ENCODE data around the gene NCBP2. TPM values are rescaled to one million over a fixed set of nuclear protein-coding genes. Genes with fewer than 3 reads are reported as not detected.

The NCBP2 gene
- total and polyA plus RNA-seq, 7 donors: 33.1 to 78.5 (median 51.2) TPM

DNA sequence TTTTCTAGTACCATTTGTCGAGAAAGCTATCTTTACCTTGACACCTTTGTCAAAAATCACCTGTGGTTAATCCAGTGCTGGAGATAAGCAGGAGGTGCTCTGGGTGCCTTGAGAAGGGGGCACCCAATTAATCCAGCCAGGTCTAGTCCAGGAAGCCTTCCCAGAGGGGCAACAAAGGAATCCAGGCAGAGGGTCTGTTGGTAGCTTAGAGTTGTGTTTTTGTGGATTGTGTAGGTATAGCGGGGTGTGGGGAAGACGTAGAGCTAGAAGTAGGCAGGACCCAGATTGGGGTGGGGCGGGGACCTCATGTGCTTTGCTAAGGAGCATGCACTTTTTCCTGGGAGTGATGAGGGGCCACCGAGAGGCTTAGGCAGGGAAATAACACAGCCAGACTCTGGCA, 32.3 kb upstream of the NCBP2 start:
- intact Hi-C loops (cut with DNase I): loop anchor here in 1 of 2 donors (1.0 kb wide), 1 partner anchor 55 kb away; the partner anchor contains the start of gene MELTF
- no peak overlapping the region for H3K27ac ChIP-seq
- H3K4me1 ChIP-seq: no peaks in the 10 kb centered on the region
- H3K36me3 ChIP-seq (ENCODE audit: insufficient read depth in 1 of 2, low read depth in 1 of 2): no peaks in the 10 kb centered on the region
- no peak overlapping the region for H3K4me3 ChIP-seq
- TF ChIP-seq, protein P1, sequence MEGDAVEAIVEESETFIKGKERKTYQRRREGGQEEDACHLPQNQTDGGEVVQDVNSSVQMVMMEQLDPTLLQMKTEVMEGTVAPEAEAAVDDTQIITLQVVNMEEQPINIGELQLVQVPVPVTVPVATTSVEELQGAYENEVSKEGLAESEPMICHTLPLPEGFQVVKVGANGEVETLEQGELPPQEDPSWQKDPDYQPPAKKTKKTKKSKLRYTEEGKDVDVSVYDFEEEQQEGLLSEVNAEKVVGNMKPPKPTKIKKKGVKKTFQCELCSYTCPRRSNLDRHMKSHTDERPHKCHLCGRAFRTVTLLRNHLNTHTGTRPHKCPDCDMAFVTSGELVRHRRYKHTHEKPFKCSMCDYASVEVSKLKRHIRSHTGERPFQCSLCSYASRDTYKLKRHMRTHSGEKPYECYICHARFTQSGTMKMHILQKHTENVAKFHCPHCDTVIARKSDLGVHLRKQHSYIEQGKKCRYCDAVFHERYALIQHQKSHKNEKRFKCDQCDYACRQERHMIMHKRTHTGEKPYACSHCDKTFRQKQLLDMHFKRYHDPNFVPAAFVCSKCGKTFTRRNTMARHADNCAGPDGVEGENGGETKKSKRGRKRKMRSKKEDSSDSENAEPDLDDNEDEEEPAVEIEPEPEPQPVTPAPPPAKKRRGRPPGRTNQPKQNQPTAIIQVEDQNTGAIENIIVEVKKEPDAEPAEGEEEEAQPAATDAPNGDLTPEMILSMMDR (IDR thresholded peaks at IDR 0.05): no peak
- H3K9me3 ChIP-seq: no peaks in the 10 kb centered on the region
- WGBS, 3 donors: 85 to 88% (median 88%) methylated on average over 5 of the region's 5 CpGs
- no peaks in the 10 kb centered on the region for H3K27me3 ChIP-seq (ENCODE audit: insufficient read depth in 3 of 3, low read length in 2 of 3)
- DNase-seq (no peak), ATAC-seq (no peak)

DNA sequence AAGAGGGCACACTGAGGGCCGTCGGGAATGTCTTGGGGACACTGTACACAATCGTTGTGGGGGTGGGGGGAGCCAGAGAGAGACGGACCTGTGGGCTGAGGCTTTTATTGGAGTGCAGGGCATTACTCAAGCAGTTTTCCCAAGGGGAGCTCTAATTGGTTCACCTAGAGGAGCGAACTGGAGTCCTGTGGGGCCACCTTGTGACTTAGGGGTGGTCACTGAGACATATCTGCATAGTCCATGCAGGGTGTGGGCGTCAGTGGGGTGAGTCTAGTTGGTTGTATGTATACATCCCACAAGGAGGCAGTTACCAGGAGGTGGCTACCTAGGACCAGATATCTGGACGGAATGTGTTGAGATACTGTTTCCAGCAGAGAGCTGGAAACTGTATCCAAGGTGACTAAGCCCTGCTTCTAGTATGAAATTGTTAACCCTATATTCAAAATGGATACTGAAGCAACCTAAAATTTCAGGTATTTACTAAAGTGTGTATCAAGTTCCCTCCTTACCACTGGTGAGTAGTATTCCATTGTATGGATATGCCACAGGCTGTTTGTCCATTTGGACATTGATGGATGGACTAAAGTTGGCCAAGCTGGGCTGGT, 28.9 kb upstream of the NCBP2 start:
- DNase-seq (no peak), ATAC-seq (no peak)
- Histone ChIP-seq H3K36me3 (ENCODE audit: insufficient read depth in 1 of 2, low read depth in 1 of 2) (peaks cover 0 to 5% of the 10 kb centered on the region in 2 donors), H3K27me3 (ENCODE audit: insufficient read depth in 3 of 3, low read length in 2 of 3) (no peaks in the 10 kb centered on the region), H3K27ac (no peak overlapping the region), H3K9me3 (no peaks in the 10 kb centered on the region), H3K4me3 (no peak overlapping the region), H3K4me1 (peaks cover 6% of the 10 kb centered on the region)
- 83 to 87% (median 84%) methylated on average over 7 of the region's 7 CpGs for WGBS, 3 donors
- intact Hi-C loops (cut with DNase I): no loop called here
- TF ChIP-seq, protein P1 (IDR thresholded peaks at IDR 0.05): no peak

DNA sequence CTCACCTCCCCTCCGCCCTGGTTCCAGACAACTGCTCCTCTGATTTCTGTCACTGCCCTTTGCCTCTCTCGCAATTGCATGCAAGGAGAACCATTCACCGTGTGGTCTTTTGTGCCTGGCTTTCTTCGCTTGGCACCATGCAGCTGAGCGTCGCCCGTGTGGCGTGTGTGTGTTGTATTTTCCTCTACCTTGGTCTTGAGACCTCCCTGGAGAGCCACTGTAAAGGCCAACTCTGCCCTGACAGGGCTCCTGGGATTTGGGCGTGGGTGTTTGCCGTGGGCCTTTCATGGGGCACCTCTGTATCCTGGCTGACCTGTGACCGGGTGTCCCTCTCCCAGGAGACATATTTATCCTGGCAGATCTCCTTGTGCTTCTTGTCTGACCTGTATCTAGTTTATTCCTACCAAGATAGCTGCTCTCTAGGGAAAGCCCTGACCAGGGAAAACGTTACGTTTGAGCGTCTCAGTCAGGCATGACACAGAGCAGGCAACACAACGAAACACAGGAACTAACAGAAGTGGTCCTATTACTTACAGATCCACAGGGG, 28.3 kb upstream of the NCBP2 start:
- Histone ChIP-seq H3K27me3 (ENCODE audit: insufficient read depth in 3 of 3, low read length in 2 of 3) (no peaks in the 10 kb centered on the region), H3K36me3 (ENCODE audit: insufficient read depth in 1 of 2, low read depth in 1 of 2) (peaks cover 0 to 5% of the 10 kb centered on the region in 2 donors)
- 85 to 92% (median 87%) methylated on average over 15 of the region's 15 CpGs for whole genome bisulfite sequencing, 3 donors

DNA sequence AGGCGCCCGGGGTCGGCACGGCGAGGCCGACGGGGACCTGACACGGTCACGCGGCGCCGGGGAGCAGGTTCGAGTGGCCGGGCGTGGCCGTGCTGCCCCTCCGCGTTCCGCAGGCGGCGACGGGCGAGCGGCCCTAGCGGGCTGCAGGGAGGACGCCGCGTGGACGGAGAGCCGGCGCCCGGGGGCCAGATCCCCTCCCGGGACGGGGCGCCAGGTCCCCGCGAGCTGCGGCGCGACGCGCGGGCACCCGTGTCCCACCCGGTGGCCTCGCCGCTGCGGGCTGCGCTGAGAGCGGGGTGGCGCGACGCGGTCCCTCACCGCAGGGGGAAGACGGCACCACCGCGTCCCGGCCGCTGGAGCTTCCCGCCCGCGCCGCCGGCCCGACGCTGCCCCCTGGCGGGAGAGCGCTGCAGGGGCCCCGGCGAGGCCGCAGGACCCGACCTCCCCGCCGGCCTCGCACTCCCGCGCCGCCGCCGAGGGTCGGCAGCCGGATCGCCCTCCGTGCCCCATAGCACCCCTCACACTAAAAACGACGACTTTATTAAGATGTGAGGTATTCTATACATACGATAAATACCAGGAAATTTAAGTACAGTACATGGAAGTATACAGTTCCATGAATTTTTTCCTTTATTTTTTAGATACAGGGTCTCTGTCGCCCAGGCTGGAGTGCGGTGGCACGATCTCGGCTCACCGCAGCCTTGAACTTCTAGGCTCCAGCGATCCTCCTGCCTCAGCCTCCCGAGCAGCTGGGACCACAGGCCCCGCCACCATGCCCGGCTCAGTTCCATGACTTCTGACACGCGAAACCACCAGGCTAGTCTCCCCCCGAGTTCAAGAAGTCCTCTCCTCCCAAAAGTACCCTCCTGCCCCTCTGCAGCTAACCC, 27.6 kb upstream of the NCBP2 start:
- peaks cover 6% of the 10 kb centered on the region for H3K4me1 ChIP-seq
- intact Hi-C loops (cut with DNase I): loop anchor here (2.0 to 5.0 kb wide), 2 partner anchors 131 to 133 kb away; no protein-coding TSS in a partner anchor
- TF ChIP-seq, protein P1 (IDR thresholded peaks at IDR 0.05): peak; percentile 92
- H3K36me3 ChIP-seq (ENCODE audit: insufficient read depth in 1 of 2, low read depth in 1 of 2): peaks cover 0 to 8% of the 10 kb centered on the region in 2 donors
- H3K27ac ChIP-seq: peak overlapping the region; percentile 81
- H3K27me3 ChIP-seq (ENCODE audit: insufficient read depth in 3 of 3, low read length in 2 of 3): no peaks in the 10 kb centered on the region
- WGBS, 3 donors: 9 to 15% (median 13%) methylated on average over 57 to 100 of the region's 100 CpGs
- DNase-seq: peak; percentile 70 to 85
- peak; percentile 86 to 93 (median 90) for ATAC-seq
- peak overlapping the region; percentile 94 for H3K4me3 ChIP-seq
- H3K9me3 ChIP-seq: no peaks in the 10 kb centered on the region

More for the DNA sequence above, 28.3 kb upstream of the NCBP2 start:
- intact Hi-C loops (cut with DNase I): no loop called here
- H3K27ac ChIP-seq: no peak overlapping the region
- H3K9me3 ChIP-seq: no peaks in the 10 kb centered on the region
- H3K4me3 ChIP-seq: no peak overlapping the region
- DNase-seq: no peak
- ATAC-seq: no peak
- H3K4me1 ChIP-seq: peaks cover 6% of the 10 kb centered on the region
- TF ChIP-seq, protein P1 (IDR thresholded peaks at IDR 0.05): no peak
